ENCODE measurements around the gene UBE2Q2. TPM values are rescaled to one million over a fixed set of nuclear protein-coding genes. Genes with fewer than 3 reads are reported as not detected.

UBE2Q2 gene
- polyA plus RNA-seq, 1 donor (not counting 4 experiments of a cell fraction or from before 2014, with no cell fraction given) = 33.9 TPM

DNA sequence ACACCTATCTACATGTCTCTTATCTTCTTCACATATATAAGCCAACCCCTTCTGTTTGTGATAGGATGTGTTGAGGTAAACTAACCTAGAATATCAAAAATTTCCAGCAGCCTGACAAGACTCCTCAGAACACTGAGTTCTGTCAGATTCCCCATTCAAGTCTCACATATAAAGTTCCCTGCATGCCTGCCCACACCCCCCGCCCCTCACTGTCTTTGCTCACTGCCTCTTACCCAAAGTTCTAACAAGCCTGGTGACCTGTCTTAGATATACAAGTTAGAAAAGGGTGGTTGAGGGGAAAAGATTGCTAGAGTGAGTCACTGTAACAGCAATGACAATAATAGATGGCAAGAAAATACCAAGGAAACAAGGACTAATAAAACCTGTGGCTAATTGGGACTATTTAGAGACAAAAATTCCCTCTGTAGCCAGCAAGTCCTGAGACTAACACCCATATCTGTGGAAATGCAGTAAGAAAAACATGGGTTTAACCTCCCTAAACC is 100.5 kb downstream of the UBE2Q2 start:
- DNase-seq (ENCODE audit: low read depth, low spot score) (no peak), FAIRE-seq (no peak)
- dilution Hi-C loops (cut with MboI; ENCODE audit: extremely low pct_ligation_motif_present, low sequenced_read_pairs) = no loop called here
- H4K20me1 ChIP-seq (ENCODE audit: control insufficient read depth, extremely low read depth, insufficient read depth, low read length) = no peaks in the 10 kb centered on the region
- H3K4me1 ChIP-seq (ENCODE audit: control insufficient read depth, extremely low read depth, insufficient read depth, low read length) = peaks cover 22% of the 10 kb centered on the region
- H2AFZ ChIP-seq (ENCODE audit: control insufficient read depth, low read length) = no peak overlapping the region
- H3K27ac ChIP-seq (ENCODE audit: control insufficient read depth, insufficient read depth, low read length) = no peak overlapping the region
- no peak overlapping the region for H3K4me3 ChIP-seq (ENCODE audit: control insufficient read depth in 2 of 3, extremely low read depth in 1 of 3, insufficient read depth in 2 of 3, low read depth in 1 of 3, low read length in 3 of 3)
- H3K4me2 ChIP-seq (ENCODE audit: control insufficient read depth, extremely low read depth, insufficient read depth, low read depth, low read length) = no peak overlapping the region
- no peak overlapping the region for H3K9ac ChIP-seq (ENCODE audit: control insufficient read depth, extremely low read depth, insufficient read depth, low read length)
- TF ChIP-seq EZH2 (IDR thresholded peaks at IDR 0.05; ENCODE audit: low read length) = no peak
- TF ChIP-seq CTCF (optimal IDR thresholded peaks at IDR 0.05 in 1 of 3, IDR thresholded peaks at IDR 0.05 in 1 of 3, conservative IDR thresholded peaks at IDR 0.05 in 1 of 3; ENCODE audit: extremely low read depth in 1 of 3, insufficient read depth in 2 of 3, low read length in 3 of 3) = no peak
- H3K79me2 ChIP-seq (ENCODE audit: control insufficient read depth, insufficient read depth, low read length) = no peaks in the 10 kb centered on the region
- H3K9me3 ChIP-seq (ENCODE audit: control insufficient read depth, low read depth, low read length) = no peaks in the 10 kb centered on the region
- H3K9me1 ChIP-seq (ENCODE audit: control insufficient read depth, extremely low read depth, insufficient read depth, low read length) = no peaks in the 10 kb centered on the region
- no peaks in the 10 kb centered on the region for H3K27me3 ChIP-seq (ENCODE audit: control insufficient read depth, extremely low read depth, insufficient read depth, low read length)
- no peaks in the 10 kb centered on the region for H3K36me3 ChIP-seq (ENCODE audit: control insufficient read depth in 2 of 2, extremely low read depth in 1 of 2, insufficient read depth in 2 of 2, low read length in 2 of 2)

- H3K4me3 ChIP-seq (ENCODE audit: control insufficient read depth in 2 of 3, extremely low read depth in 1 of 3, insufficient read depth in 2 of 3, low read depth in 1 of 3, low read length in 3 of 3) = no peak overlapping the region
- no peaks in the 10 kb centered on the region for H3K79me2 ChIP-seq (ENCODE audit: control insufficient read depth, insufficient read depth, low read length)
- no peaks in the 10 kb centered on the region for H3K27me3 ChIP-seq (ENCODE audit: control insufficient read depth, extremely low read depth, insufficient read depth, low read length)
- H3K4me1 ChIP-seq (ENCODE audit: control insufficient read depth, extremely low read depth, insufficient read depth, low read length) = peaks cover 22% of the 10 kb centered on the region
- H4K20me1 ChIP-seq (ENCODE audit: control insufficient read depth, extremely low read depth, insufficient read depth, low read length) = no peaks in the 10 kb centered on the region
- no peak for DNase-seq (ENCODE audit: low read depth, low spot score)
- no peak overlapping the region for H3K4me2 ChIP-seq (ENCODE audit: control insufficient read depth, extremely low read depth, insufficient read depth, low read depth, low read length)
- no peak overlapping the region for H2AFZ ChIP-seq (ENCODE audit: control insufficient read depth, low read length)
- no peaks in the 10 kb centered on the region for H3K36me3 ChIP-seq (ENCODE audit: control insufficient read depth in 2 of 2, extremely low read depth in 1 of 2, insufficient read depth in 2 of 2, low read length in 2 of 2)
- H3K9ac ChIP-seq (ENCODE audit: control insufficient read depth, extremely low read depth, insufficient read depth, low read length) = no peak overlapping the region
- no peak overlapping the region for H3K27ac ChIP-seq (ENCODE audit: control insufficient read depth, insufficient read depth, low read length)
- FAIRE-seq = no peak
- no peaks in the 10 kb centered on the region for H3K9me1 ChIP-seq (ENCODE audit: control insufficient read depth, extremely low read depth, insufficient read depth, low read length)
- no peak for TF ChIP-seq EZH2 (IDR thresholded peaks at IDR 0.05; ENCODE audit: low read length)
- TF ChIP-seq CTCF (optimal IDR thresholded peaks at IDR 0.05 in 1 of 3, IDR thresholded peaks at IDR 0.05 in 1 of 3, conservative IDR thresholded peaks at IDR 0.05 in 1 of 3; ENCODE audit: extremely low read depth in 1 of 3, insufficient read depth in 2 of 3, low read length in 3 of 3) = no peak
- no peaks in the 10 kb centered on the region for H3K9me3 ChIP-seq (ENCODE audit: control insufficient read depth, low read depth, low read length)
- dilution Hi-C loops (cut with MboI; ENCODE audit: extremely low pct_ligation_motif_present, low sequenced_read_pairs) = no loop called here
Observed at GRCh38 chr15:75945953-75946352, 102.7 kb downstream of the UBE2Q2 start.

Data from keratinocyte (primary cell).